ENCODE results near the gene TIAM2.
A peak's percentile ranks its signal among the peaks of the same experiment; 100 is the strongest.
"Not testable (repeated sequence)": the region's sequence is repeated elsewhere in the genome, so short reads cannot be mapped to it uniquely, and the experiment has no call there.

Gene TIAM2

GRCh38 chr6:155183095-155183494 lies 188.0 kb downstream of the TIAM2 start:
- no peak overlapping the region for H3K4me3 ChIP-seq (ENCODE audit: low read length)
- H3K9ac ChIP-seq (ENCODE audit: low read depth, low read length) = no peak overlapping the region
- peaks cover 5% of the 10 kb centered on the region for H3K36me3 ChIP-seq (ENCODE audit: insufficient read depth, low read length)

GRCh38 chr6:155185041-155185440 lies 189.9 kb downstream of the TIAM2 start:
- H3K9me3 ChIP-seq (replicated peaks; ENCODE audit: low read length); H3K27me3 ChIP-seq (ENCODE audit: control insufficient read depth, insufficient read depth, low read length); H3K4me3 ChIP-seq (ENCODE audit: low read length); H3K4me2 ChIP-seq (ENCODE audit: low read length); H3K36me3 ChIP-seq (ENCODE audit: insufficient read depth, low read length); H3K9ac ChIP-seq (ENCODE audit: low read depth, low read length): not testable (repeated sequence)
- peaks cover 29% of the 10 kb centered on the region for H3K4me1 ChIP-seq (ENCODE audit: control insufficient read depth, insufficient read depth, low read length)

More at GRCh38 chr6:155183095-155183494, 188.0 kb downstream of the TIAM2 start:
- H3K4me1 ChIP-seq (ENCODE audit: control insufficient read depth, insufficient read depth, low read length) = peaks cover 12% of the 10 kb centered on the region
- H3K4me2 ChIP-seq (ENCODE audit: low read length) = no peak overlapping the region
- H3K9me3 ChIP-seq (replicated peaks; ENCODE audit: low read length) = no peaks in the 10 kb centered on the region
- H3K27me3 ChIP-seq (ENCODE audit: control insufficient read depth, insufficient read depth, low read length) = no peaks in the 10 kb centered on the region

- H3K36me3 ChIP-seq (ENCODE audit: insufficient read depth, low read length) = peaks cover 5% of the 10 kb centered on the region
- H3K4me1 ChIP-seq (ENCODE audit: control insufficient read depth, insufficient read depth, low read length) = peaks cover 30% of the 10 kb centered on the region
- H3K4me3 ChIP-seq (ENCODE audit: low read length) = no peak overlapping the region
- no peak overlapping the region for H3K4me2 ChIP-seq (ENCODE audit: low read length)
- no peaks in the 10 kb centered on the region for H3K27me3 ChIP-seq (ENCODE audit: control insufficient read depth, insufficient read depth, low read length)
- no peak overlapping the region for H3K9ac ChIP-seq (ENCODE audit: low read depth, low read length)
- H3K9me3 ChIP-seq (replicated peaks; ENCODE audit: low read length) = no peaks in the 10 kb centered on the region
These were observed 190.4 kb downstream of the TIAM2 start for GRCh38 chr6:155185544-155185943.

- H3K36me3 ChIP-seq (ENCODE audit: insufficient read depth, low read length) = no peaks in the 10 kb centered on the region
These were observed 191.0 kb downstream of the TIAM2 start for GRCh38 chr6:155186052-155186658.

GRCh38 chr6:155187106-155187505 lies 192.0 kb downstream of the TIAM2 start:
- H3K9ac ChIP-seq (ENCODE audit: low read depth, low read length) = no peak overlapping the region
- no peaks in the 10 kb centered on the region for H3K27me3 ChIP-seq (ENCODE audit: control insufficient read depth, insufficient read depth, low read length)
- peaks cover 30% of the 10 kb centered on the region for H3K4me1 ChIP-seq (ENCODE audit: control insufficient read depth, insufficient read depth, low read length)
- no peaks in the 10 kb centered on the region for H3K9me3 ChIP-seq (replicated peaks; ENCODE audit: low read length)
- H3K36me3 ChIP-seq (ENCODE audit: insufficient read depth, low read length) = no peaks in the 10 kb centered on the region
- H3K4me3 ChIP-seq (ENCODE audit: low read length) = no peak overlapping the region
- no peak overlapping the region for H3K4me2 ChIP-seq (ENCODE audit: low read length)

More at GRCh38 chr6:155186052-155186658, 191.0 kb downstream of the TIAM2 start:
- Histone ChIP-seq H3K4me2 (ENCODE audit: low read length) (no peak overlapping the region), H3K9ac (ENCODE audit: low read depth, low read length) (no peak overlapping the region), H3K4me3 (ENCODE audit: low read length) (no peak overlapping the region), H3K4me1 (ENCODE audit: control insufficient read depth, insufficient read depth, low read length) (peaks cover 30% of the 10 kb centered on the region), H3K9me3 (replicated peaks; ENCODE audit: low read length) (no peaks in the 10 kb centered on the region), H3K27me3 (ENCODE audit: control insufficient read depth, insufficient read depth, low read length) (no peaks in the 10 kb centered on the region)

GRCh38 chr6:155187994-155188706 lies 193.0 kb downstream of the TIAM2 start:
- Histone ChIP-seq H3K4me2 (ENCODE audit: low read length) (peak overlapping the region; percentile 64), H3K4me3 (ENCODE audit: low read length) (no peak overlapping the region)

GRCh38 chr6:155188707-155189496 lies 193.8 kb downstream of the TIAM2 start:
- Histone ChIP-seq H3K36me3 (ENCODE audit: insufficient read depth, low read length) (no peaks in the 10 kb centered on the region), H3K4me3 (ENCODE audit: low read length) (peak overlapping the region; percentile 32), H3K4me1 (ENCODE audit: control insufficient read depth, insufficient read depth, low read length) (peaks cover 30% of the 10 kb centered on the region), H3K9me3 (replicated peaks; ENCODE audit: low read length) (no peaks in the 10 kb centered on the region), H3K9ac (ENCODE audit: low read depth, low read length) (peak overlapping the region; percentile 55), H3K27me3 (ENCODE audit: control insufficient read depth, insufficient read depth, low read length) (no peaks in the 10 kb centered on the region), H3K4me2 (ENCODE audit: low read length) (peak overlapping the region; percentile 64)

More at GRCh38 chr6:155187994-155188706, 193.0 kb downstream of the TIAM2 start:
- no peaks in the 10 kb centered on the region for H3K36me3 ChIP-seq (ENCODE audit: insufficient read depth, low read length)
- H3K9ac ChIP-seq (ENCODE audit: low read depth, low read length) = peak overlapping the region; percentile 55
- peaks cover 30% of the 10 kb centered on the region for H3K4me1 ChIP-seq (ENCODE audit: control insufficient read depth, insufficient read depth, low read length)
- no peaks in the 10 kb centered on the region for H3K9me3 ChIP-seq (replicated peaks; ENCODE audit: low read length)
- no peaks in the 10 kb centered on the region for H3K27me3 ChIP-seq (ENCODE audit: control insufficient read depth, insufficient read depth, low read length)

GRCh38 chr6:155190677-155191076 lies 195.6 kb downstream of the TIAM2 start:
- H3K4me2 ChIP-seq (ENCODE audit: low read length) = no peak overlapping the region
- H3K4me1 ChIP-seq (ENCODE audit: control insufficient read depth, insufficient read depth, low read length) = peaks cover 34% of the 10 kb centered on the region
- no peaks in the 10 kb centered on the region for H3K9me3 ChIP-seq (replicated peaks; ENCODE audit: low read length)
- no peak overlapping the region for H3K9ac ChIP-seq (ENCODE audit: low read depth, low read length)
- no peak overlapping the region for H3K4me3 ChIP-seq (ENCODE audit: low read length)
- H3K27me3 ChIP-seq (ENCODE audit: control insufficient read depth, insufficient read depth, low read length) = no peaks in the 10 kb centered on the region
- H3K36me3 ChIP-seq (ENCODE audit: insufficient read depth, low read length) = no peaks in the 10 kb centered on the region

- no peak overlapping the region for H3K9ac ChIP-seq (ENCODE audit: low read depth, low read length)
- H3K36me3 ChIP-seq (ENCODE audit: insufficient read depth, low read length) = no peaks in the 10 kb centered on the region
- H3K9me3 ChIP-seq (replicated peaks; ENCODE audit: low read length) = no peaks in the 10 kb centered on the region
- H3K4me2 ChIP-seq (ENCODE audit: low read length) = no peak overlapping the region
- peaks cover 20% of the 10 kb centered on the region for H3K4me1 ChIP-seq (ENCODE audit: control insufficient read depth, insufficient read depth, low read length)
- no peaks in the 10 kb centered on the region for H3K27me3 ChIP-seq (ENCODE audit: control insufficient read depth, insufficient read depth, low read length)
- H3K4me3 ChIP-seq (ENCODE audit: low read length) = no peak overlapping the region
These were observed 198.4 kb downstream of the TIAM2 start for GRCh38 chr6:155193526-155193925.

- Histone ChIP-seq H3K9ac (ENCODE audit: low read depth, low read length) (no peak overlapping the region), H3K4me3 (ENCODE audit: low read length) (no peak overlapping the region), H3K9me3 (replicated peaks; ENCODE audit: low read length) (no peaks in the 10 kb centered on the region)
These were observed 199.3 kb downstream of the TIAM2 start for GRCh38 chr6:155194399-155194798.

GRCh38 chr6:155195903-155196302 lies 200.8 kb downstream of the TIAM2 start:
- no peaks in the 10 kb centered on the region for H3K36me3 ChIP-seq (ENCODE audit: insufficient read depth, low read length)
- H3K9me3 ChIP-seq (replicated peaks; ENCODE audit: low read length) = no peaks in the 10 kb centered on the region
- no peaks in the 10 kb centered on the region for H3K27me3 ChIP-seq (ENCODE audit: control insufficient read depth, insufficient read depth, low read length)

More at GRCh38 chr6:155194399-155194798, 199.3 kb downstream of the TIAM2 start:
- Histone ChIP-seq H3K4me1 (ENCODE audit: control insufficient read depth, insufficient read depth, low read length) (peaks cover 14% of the 10 kb centered on the region), H3K4me2 (ENCODE audit: low read length) (no peak overlapping the region), H3K36me3 (ENCODE audit: insufficient read depth, low read length) (no peaks in the 10 kb centered on the region), H3K27me3 (ENCODE audit: control insufficient read depth, insufficient read depth, low read length) (no peaks in the 10 kb centered on the region)

More at GRCh38 chr6:155195903-155196302, 200.8 kb downstream of the TIAM2 start:
- Histone ChIP-seq H3K4me3 (ENCODE audit: low read length) (no peak overlapping the region), H3K9ac (ENCODE audit: low read depth, low read length) (no peak overlapping the region), H3K4me1 (ENCODE audit: control insufficient read depth, insufficient read depth, low read length) (peaks cover 8% of the 10 kb centered on the region), H3K4me2 (ENCODE audit: low read length) (no peak overlapping the region)
